Neural progenitor cell (in vitro differentiated cells): ENCODE results near the gene SPRED1.

Source experiments
- EZH2phosphoT487 ChIP-seq: fragments of 200-600 bp; sonication (generic); IDR thresholded peaks from 2 replicates; pipeline ENCODE4 v1.6.1; 2017; ENCODE audit warnings: antibody characterized with exemption
- TF ChIP-seq, protein P1 (sequence below): fragments of 200-600 bp; sonication (generic); IDR thresholded peaks from 2 replicates; pipeline ENCODE4 v1.5.1; 2017; ENCODE audit warnings: antibody characterized with exemption, mild to moderate bottlenecking

DNA sequence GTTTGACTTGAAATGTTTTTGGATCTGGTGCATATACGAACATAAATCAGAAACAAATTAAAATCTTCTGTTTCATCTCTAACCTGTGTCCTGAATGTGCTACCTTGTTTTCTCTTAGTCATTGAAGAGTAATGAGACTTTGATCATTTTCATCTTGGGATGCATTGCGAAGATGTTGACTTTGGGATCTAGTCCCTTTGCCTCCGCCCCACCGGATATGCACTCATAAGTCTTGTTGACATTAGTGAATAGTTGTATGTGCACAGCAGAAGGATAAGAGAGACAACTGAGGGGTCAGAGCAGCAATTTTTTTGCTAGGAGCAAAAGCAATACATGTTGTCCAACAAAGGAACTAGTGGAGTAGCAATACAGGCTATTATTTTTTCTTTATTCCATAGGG, 35.9 kb upstream of the SPRED1 start:
- no peak for TF ChIP-seq EZH2phosphoT487
- TF ChIP-seq, protein P1, sequence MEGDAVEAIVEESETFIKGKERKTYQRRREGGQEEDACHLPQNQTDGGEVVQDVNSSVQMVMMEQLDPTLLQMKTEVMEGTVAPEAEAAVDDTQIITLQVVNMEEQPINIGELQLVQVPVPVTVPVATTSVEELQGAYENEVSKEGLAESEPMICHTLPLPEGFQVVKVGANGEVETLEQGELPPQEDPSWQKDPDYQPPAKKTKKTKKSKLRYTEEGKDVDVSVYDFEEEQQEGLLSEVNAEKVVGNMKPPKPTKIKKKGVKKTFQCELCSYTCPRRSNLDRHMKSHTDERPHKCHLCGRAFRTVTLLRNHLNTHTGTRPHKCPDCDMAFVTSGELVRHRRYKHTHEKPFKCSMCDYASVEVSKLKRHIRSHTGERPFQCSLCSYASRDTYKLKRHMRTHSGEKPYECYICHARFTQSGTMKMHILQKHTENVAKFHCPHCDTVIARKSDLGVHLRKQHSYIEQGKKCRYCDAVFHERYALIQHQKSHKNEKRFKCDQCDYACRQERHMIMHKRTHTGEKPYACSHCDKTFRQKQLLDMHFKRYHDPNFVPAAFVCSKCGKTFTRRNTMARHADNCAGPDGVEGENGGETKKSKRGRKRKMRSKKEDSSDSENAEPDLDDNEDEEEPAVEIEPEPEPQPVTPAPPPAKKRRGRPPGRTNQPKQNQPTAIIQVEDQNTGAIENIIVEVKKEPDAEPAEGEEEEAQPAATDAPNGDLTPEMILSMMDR = no peak
